Measurements from ENCODE around the gene TMEM236.

Gene TMEM236

DNA sequence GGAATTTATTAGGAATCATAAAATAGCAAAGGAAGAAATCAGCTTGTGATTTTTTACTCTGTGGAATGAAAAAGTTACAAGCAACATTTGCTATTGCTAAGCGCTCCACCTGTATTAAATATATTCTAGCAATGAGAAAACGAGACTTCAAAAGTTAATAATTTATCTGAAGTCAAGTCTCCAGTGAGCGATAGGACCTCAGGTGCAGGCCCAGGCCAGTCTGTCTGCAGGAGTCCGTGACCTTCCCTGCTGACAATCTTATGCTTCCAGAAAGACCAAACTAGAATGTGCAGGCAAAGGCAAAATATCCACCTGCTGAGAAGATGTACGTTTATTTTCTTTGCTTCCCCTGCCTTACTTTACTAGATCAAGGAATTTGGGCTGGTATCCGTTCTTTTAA is 79.9 kb downstream of the TMEM236 start:
- Histone ChIP-seq H4K91ac (ENCODE audit: low read depth, low read length) (no peak overlapping the region), H3K27ac (ENCODE audit: low read depth, low read length) (no peak overlapping the region), H3K9ac (ENCODE audit: low read length) (no peak overlapping the region), H3K4me3 (ENCODE audit: low read depth, low read length) (no peak overlapping the region), H2BK12ac (ENCODE audit: low read length) (no peak overlapping the region), H3K18ac (ENCODE audit: low read length) (no peak overlapping the region), H4K8ac (ENCODE audit: low read depth, low read length) (no peak overlapping the region), H3K4ac (ENCODE audit: low read depth, low read length) (no peak overlapping the region), H4K12ac (ENCODE audit: low read depth, low read length) (no peak overlapping the region), H3K23ac (ENCODE audit: low read length) (no peak overlapping the region), H2BK5ac (ENCODE audit: low read depth, low read length, poor library complexity) (no peak overlapping the region), H2BK120ac (ENCODE audit: insufficient read depth, low read length, poor library complexity) (no peak overlapping the region), H2AK5ac (ENCODE audit: low read length) (no peak overlapping the region), H3K36me3 (ENCODE audit: control insufficient read depth in 1 of 2, insufficient read depth in 2 of 2, low read length in 2 of 2) (no peaks in the 10 kb centered on the region), H3K14ac (ENCODE audit: low read length) (no peak overlapping the region), H3K4me1 (ENCODE audit: control insufficient read depth in 1 of 2, insufficient read depth in 2 of 2, low read length in 2 of 2) (peaks cover 6 to 9% of the 10 kb centered on the region in 2 experiments), H3K79me2 (ENCODE audit: control insufficient read depth, insufficient read depth, low read length, poor library complexity) (no peaks in the 10 kb centered on the region), H3K9me3 (ENCODE audit: insufficient read depth, low read depth, low read length) (no peaks in the 10 kb centered on the region), H3K4me2 (ENCODE audit: low read length) (no peak overlapping the region), H3K27me3 (ENCODE audit: insufficient read depth, low read length) (no peaks in the 10 kb centered on the region), H3K79me1 (ENCODE audit: low read length) (no peaks in the 10 kb centered on the region), H2AFZ (ENCODE audit: insufficient read depth, low read length, poor library complexity) (no peak overlapping the region)
- DNase-seq = no peak
- WGBS (ENCODE audit: extremely low coverage, insufficient coverage, insufficient read length) = no CpG with 5 or more reads among the region's 6 CpGs

DNA sequence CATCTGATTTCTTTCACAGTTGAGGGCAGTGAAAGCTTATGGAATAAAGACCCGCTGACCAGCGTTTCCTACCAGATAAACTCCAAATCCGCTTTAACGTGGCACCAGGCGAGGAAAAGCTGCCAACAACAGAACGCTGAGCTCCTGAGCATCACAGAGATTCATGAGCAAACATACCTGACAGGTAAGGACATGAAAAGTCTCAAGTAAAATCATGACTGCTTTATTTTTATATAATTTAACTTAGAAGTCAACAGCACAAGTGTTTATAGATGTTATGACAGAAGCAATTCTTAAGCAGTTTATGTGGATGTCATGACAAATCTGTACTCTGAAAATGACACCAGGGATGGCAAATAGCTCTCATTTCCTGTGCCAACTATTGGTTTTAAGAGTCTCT is 81.7 kb downstream of the TMEM236 start:
- H2AK5ac ChIP-seq (ENCODE audit: low read length) = no peak overlapping the region
- H4K91ac ChIP-seq (ENCODE audit: low read depth, low read length) = no peak overlapping the region
- H3K18ac ChIP-seq (ENCODE audit: low read length) = no peak overlapping the region
- H3K4me1 ChIP-seq (ENCODE audit: control insufficient read depth in 1 of 2, insufficient read depth in 2 of 2, low read length in 2 of 2) = peaks cover 6 to 9% of the 10 kb centered on the region in 2 experiments
- no peak overlapping the region for H3K27ac ChIP-seq (ENCODE audit: low read depth, low read length)
- DNase-seq = no peak
- H2AFZ ChIP-seq (ENCODE audit: insufficient read depth, low read length, poor library complexity) = no peak overlapping the region
- H3K9ac ChIP-seq (ENCODE audit: low read length) = no peak overlapping the region
- H4K8ac ChIP-seq (ENCODE audit: low read depth, low read length) = no peak overlapping the region
- H2BK12ac ChIP-seq (ENCODE audit: low read length) = no peak overlapping the region
- no peaks in the 10 kb centered on the region for H3K36me3 ChIP-seq (ENCODE audit: control insufficient read depth in 1 of 2, insufficient read depth in 2 of 2, low read length in 2 of 2)
- H3K9me3 ChIP-seq (ENCODE audit: insufficient read depth, low read depth, low read length) = no peaks in the 10 kb centered on the region
- H2BK5ac ChIP-seq (ENCODE audit: low read depth, low read length, poor library complexity) = no peak overlapping the region
- no peak overlapping the region for H2BK120ac ChIP-seq (ENCODE audit: insufficient read depth, low read length, poor library complexity)
- no peak overlapping the region for H3K14ac ChIP-seq (ENCODE audit: low read length)
- no CpG with 5 or more reads among the region's 6 CpGs for WGBS (ENCODE audit: extremely low coverage, insufficient coverage, insufficient read length)
- no peak overlapping the region for H4K12ac ChIP-seq (ENCODE audit: low read depth, low read length)
- H3K4me2 ChIP-seq (ENCODE audit: low read length) = no peak overlapping the region
- no peaks in the 10 kb centered on the region for H3K79me1 ChIP-seq (ENCODE audit: low read length)
- no peaks in the 10 kb centered on the region for H3K79me2 ChIP-seq (ENCODE audit: control insufficient read depth, insufficient read depth, low read length, poor library complexity)
- H3K4me3 ChIP-seq (ENCODE audit: low read depth, low read length) = no peak overlapping the region
- H3K23ac ChIP-seq (ENCODE audit: low read length) = no peak overlapping the region
- H3K4ac ChIP-seq (ENCODE audit: low read depth, low read length) = no peak overlapping the region
- no peaks in the 10 kb centered on the region for H3K27me3 ChIP-seq (ENCODE audit: insufficient read depth, low read length)

DNA sequence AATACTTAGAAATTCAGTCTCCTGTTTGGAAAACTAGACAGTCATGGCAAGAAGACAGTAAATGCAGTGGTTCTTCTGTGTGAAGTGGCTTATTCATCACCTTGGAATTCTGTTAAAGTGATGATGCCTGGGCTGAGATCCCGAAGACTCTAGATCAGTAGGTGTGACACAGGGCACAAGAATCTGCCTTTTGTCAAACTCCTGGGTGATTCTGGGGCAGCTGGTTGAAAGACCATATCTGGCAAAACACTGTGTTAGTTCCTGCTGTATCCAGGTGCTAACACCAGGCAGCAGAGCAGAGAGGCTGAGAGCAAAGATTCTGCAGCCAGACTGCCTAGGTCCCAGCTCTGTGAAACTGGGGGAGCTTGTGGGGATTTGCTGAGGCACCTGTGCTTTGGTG is 83.7 kb downstream of the TMEM236 start:
- Histone ChIP-seq H2BK5ac (ENCODE audit: low read depth, low read length, poor library complexity) (no peak overlapping the region), H4K91ac (ENCODE audit: low read depth, low read length) (no peak overlapping the region), H3K4me1 (ENCODE audit: control insufficient read depth in 1 of 2, insufficient read depth in 2 of 2, low read length in 2 of 2) (peaks cover 6 to 9% of the 10 kb centered on the region in 2 experiments), H3K79me2 (ENCODE audit: control insufficient read depth, insufficient read depth, low read length, poor library complexity) (no peaks in the 10 kb centered on the region), H3K9me3 (ENCODE audit: insufficient read depth, low read depth, low read length) (no peaks in the 10 kb centered on the region), H2BK120ac (ENCODE audit: insufficient read depth, low read length, poor library complexity) (no peak overlapping the region), H3K4ac (ENCODE audit: low read depth, low read length) (no peak overlapping the region), H4K12ac (ENCODE audit: low read depth, low read length) (no peak overlapping the region), H3K4me3 (ENCODE audit: low read depth, low read length) (no peak overlapping the region), H3K27me3 (ENCODE audit: insufficient read depth, low read length) (no peaks in the 10 kb centered on the region), H3K27ac (ENCODE audit: low read depth, low read length) (peak overlapping the region; percentile 79), H3K79me1 (ENCODE audit: low read length) (no peaks in the 10 kb centered on the region), H3K4me2 (ENCODE audit: low read length) (no peak overlapping the region), H2BK12ac (ENCODE audit: low read length) (no peak overlapping the region), H3K18ac (ENCODE audit: low read length) (no peak overlapping the region), H3K9ac (ENCODE audit: low read length) (no peak overlapping the region), H3K23ac (ENCODE audit: low read length) (no peak overlapping the region), H2AK5ac (ENCODE audit: low read length) (no peak overlapping the region), H3K14ac (ENCODE audit: low read length) (no peak overlapping the region), H2AFZ (ENCODE audit: insufficient read depth, low read length, poor library complexity) (no peak overlapping the region), H3K36me3 (ENCODE audit: control insufficient read depth in 1 of 2, insufficient read depth in 2 of 2, low read length in 2 of 2) (no peaks in the 10 kb centered on the region), H4K8ac (ENCODE audit: low read depth, low read length) (no peak overlapping the region)
- WGBS (ENCODE audit: extremely low coverage, insufficient coverage, insufficient read length) = no CpG with 5 or more reads among the region's 1 CpG
- DNase-seq = peak; percentile 76 to 88

DNA sequence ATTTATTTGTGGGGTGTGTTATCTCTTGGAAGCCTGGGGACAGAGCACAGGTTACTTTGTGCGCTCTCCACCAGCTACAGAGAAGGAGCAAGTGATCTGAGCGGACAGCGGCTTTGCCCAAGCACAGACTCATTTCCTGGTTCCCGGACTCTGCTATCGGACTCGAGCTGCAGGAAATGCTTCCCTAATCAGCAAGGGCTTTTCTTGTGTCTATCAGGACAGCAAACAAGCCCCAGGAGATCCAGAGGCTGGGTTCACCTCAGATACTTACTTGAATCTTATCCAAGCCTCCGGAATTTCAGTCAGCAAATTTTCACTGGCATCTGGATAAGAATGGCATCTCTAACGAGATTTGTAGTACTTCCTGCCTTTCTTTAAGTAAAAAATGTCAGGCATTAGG is 84.9 kb downstream of the TMEM236 start:
- H4K8ac ChIP-seq (ENCODE audit: low read depth, low read length) = no peak overlapping the region

More for the DNA sequence above, 84.9 kb downstream of the TMEM236 start:
- no peak overlapping the region for H2AK5ac ChIP-seq (ENCODE audit: low read length)
- no CpG with 5 or more reads among the region's 8 CpGs for WGBS (ENCODE audit: extremely low coverage, insufficient coverage, insufficient read length)
- H3K27ac ChIP-seq (ENCODE audit: low read depth, low read length) = peak overlapping the region; percentile 2
- H3K14ac ChIP-seq (ENCODE audit: low read length) = no peak overlapping the region
- DNase-seq = peak; percentile 38 to 64
- H2AFZ ChIP-seq (ENCODE audit: insufficient read depth, low read length, poor library complexity) = peak overlapping the region; percentile 63
- H3K4me1 ChIP-seq (ENCODE audit: control insufficient read depth in 1 of 2, insufficient read depth in 2 of 2, low read length in 2 of 2) = peaks cover 6 to 9% of the 10 kb centered on the region in 2 experiments
- peak overlapping the region; percentile 68 for H2BK5ac ChIP-seq (ENCODE audit: low read depth, low read length, poor library complexity)
- H3K4ac ChIP-seq (ENCODE audit: low read depth, low read length) = no peak overlapping the region
- H3K4me2 ChIP-seq (ENCODE audit: low read length) = peak overlapping the region; percentile 30
- H2BK12ac ChIP-seq (ENCODE audit: low read length) = no peak overlapping the region
- H3K79me1 ChIP-seq (ENCODE audit: low read length) = no peaks in the 10 kb centered on the region
- no peak overlapping the region for H4K91ac ChIP-seq (ENCODE audit: low read depth, low read length)
- no peak overlapping the region for H3K18ac ChIP-seq (ENCODE audit: low read length)
- no peak overlapping the region for H3K4me3 ChIP-seq (ENCODE audit: low read depth, low read length)
- no peaks in the 10 kb centered on the region for H3K36me3 ChIP-seq (ENCODE audit: control insufficient read depth in 1 of 2, insufficient read depth in 2 of 2, low read length in 2 of 2)
- no peaks in the 10 kb centered on the region for H3K79me2 ChIP-seq (ENCODE audit: control insufficient read depth, insufficient read depth, low read length, poor library complexity)
- H3K27me3 ChIP-seq (ENCODE audit: insufficient read depth, low read length) = no peaks in the 10 kb centered on the region
- H3K9ac ChIP-seq (ENCODE audit: low read length) = no peak overlapping the region
- no peak overlapping the region for H4K12ac ChIP-seq (ENCODE audit: low read depth, low read length)
- H3K23ac ChIP-seq (ENCODE audit: low read length) = no peak overlapping the region
- no peak overlapping the region for H2BK120ac ChIP-seq (ENCODE audit: insufficient read depth, low read length, poor library complexity)
- H3K9me3 ChIP-seq (ENCODE audit: insufficient read depth, low read depth, low read length) = no peaks in the 10 kb centered on the region

All from trophoblast cell (in vitro differentiated cells and primary cell).